ENCODE measurements around the gene IHH.

GRCh38 chr2:219056176-219056895 lies 4.4 kb downstream of the IHH start:
- TF ChIP-seq CTCF (IDR thresholded peaks at IDR 0.05 in 4 of 5, conservative IDR thresholded peaks at IDR 0.05 in 1 of 5), result no peak
- no peak for TF ChIP-seq POLR2A (IDR thresholded peaks at IDR 0.05)
